Stomach (tissue), 9 donors: Measurements from ENCODE around the gene RAB3GAP2. TPM values are rescaled to one million over a fixed set of nuclear protein-coding genes. Genes with fewer than 3 reads are reported as not detected.

Source experiments
- DNase-seq, 2 donors: peaks; one replicate each; pipeline versions ENCODE4 v3.0.0 to v3.0.0-alpha.2; 2013 to 2019
- H3K27ac ChIP-seq, 5 donors: fragments of 200-600 bp in 4 of 5; sonication (generic) in 4 of 5; one replicate each; pipeline ENCODE4 v1.5.1; 2013 to 2019; ENCODE audit warnings: mild to moderate bottlenecking in 1 of 5, moderate library complexity in 1 of 5
- H3K27me3 ChIP-seq, 3 donors: fragments of 200-600 bp; sonication (generic); one replicate each; pipeline ENCODE4 v1.5.1; 2017 to 2019; ENCODE audit warnings: mixed run types in 1 of 3
- H3K36me3 ChIP-seq, 4 donors: fragments of 200-600 bp; sonication (generic); 1 replicate in 3 of 4; 2 replicates in 1 of 4; pipeline ENCODE4 v1.5.1; 2016 to 2019
- H3K4me1 ChIP-seq, 4 donors: fragments of 200-600 bp; sonication (generic); one replicate each; pipeline ENCODE4 v1.5.1; 2016 to 2019
- H3K4me3 ChIP-seq, 4 donors: fragments of 200-600 bp; sonication (generic) in 3 of 4; one replicate each; pipeline ENCODE4 v1.5.1; 2016 to 2019; ENCODE audit warnings: mild to moderate bottlenecking in 1 of 4
- H3K9me3 ChIP-seq, 4 donors: fragments of 200-600 bp; sonication (generic); one replicate each; pipeline ENCODE4 v1.5.1; 2016 to 2019
- CTCF ChIP-seq, 7 experiments: fragments of 450-650 bp in 4 of 7; fragments of 200-600 bp in 3 of 7; sonication (generic) in 3 of 7; IDR thresholded peaks; one replicate each; pipeline ENCODE4 v1.5.1; 2016 to 2019; ENCODE audit warnings: antibody characterized with exemption in 7 of 7, control low read depth in 2 of 7, mild to moderate bottlenecking in 1 of 7
- EP300 ChIP-seq: sonication (generic); formaldehyde crosslinking; IDR thresholded peaks from one replicate; pipeline ENCODE4 v1.6.1; 2017; ENCODE audit warnings: antibody characterized with exemption
- POLR2A ChIP-seq, 4 donors: fragments of 450-650 bp; IDR thresholded peaks; one replicate each; pipeline ENCODE4 v1.6.1; 2016; ENCODE audit warnings: antibody characterized with exemption in 4 of 4, control low read depth in 2 of 4, mild to moderate bottlenecking in 1 of 4, moderate library complexity in 1 of 4
- POLR2AphosphoS5 ChIP-seq, 3 donors: sonication (generic); formaldehyde crosslinking; IDR thresholded peaks; one replicate each; pipeline ENCODE4 v1.6.1; 2016; ENCODE audit warnings: antibody characterized with exemption in 3 of 3
- WGBS, 5 donors: extraction: QIAGEN DNeasy Blood & Tissue Kit in 3 of 5; methylation state at CpG; one replicate each; pipeline versions ENCODE4 v1.1.5 to v1.1.7; 2013 to 2018; 5-methylcytosine and 5-hydroxymethylcytosine counted together
- intact Hi-C: fragments of 100-400 bp; cut with DNase I; formaldehyde crosslinking; loops from one replicate; pipeline ENCODE4 v1.15.1; 2023; ENCODE audit warnings: low total_unique reads
- polyA plus RNA-seq, 3 donors: library from polyadenylated mRNA; stranded (reverse); fragments of 200-250 nt; gene quantifications; one replicate each; pipeline ENCODE4 v1.2.3, GENCODE V29; 2013
- total RNA-seq, 5 donors: library from RNA; depleted of rRNA; stranded (reverse); fragments of >200 nt; gene quantifications; one replicate each; pipeline versions ENCODE4 v1.1.0 to v1.2.3, GENCODE V29; 2014 to 2016
- donor health status: healthy with polysubstance abuse.
- donor health status: Bipolar disorder and iron deficiency.
- donor health status: healthy.

Gene RAB3GAP2
- total and polyA plus RNA-seq, 8 donors = 3.7 to 56.0 (median 14.8) TPM

GRCh38 chr1:220278991-220279390 is 6.7 kb upstream of the RAB3GAP2 start:
- 52 to 61% (median 60%) methylated on average over 3 of the region's 3 CpGs for WGBS, 5 donors
- intact Hi-C loops = no loop called here
- Histone ChIP-seq H3K27ac (no peak overlapping the region), H3K4me3 (no peak overlapping the region), H3K27me3 (peaks cover 0 to 18% (median 0%) of the 10 kb centered on the region in 3 donors), H3K4me1 (no peaks in the 10 kb centered on the region), H3K36me3 (no peaks in the 10 kb centered on the region), H3K9me3 (no peaks in the 10 kb centered on the region)
- no peak for DNase-seq
- TF ChIP-seq CTCF (IDR thresholded peaks at IDR 0.05) (no peak), POLR2AphosphoS5 (IDR thresholded peaks at IDR 0.05) (no peak), POLR2A (IDR thresholded peaks at IDR 0.05) (no peak), EP300 (no peak)

DNA sequence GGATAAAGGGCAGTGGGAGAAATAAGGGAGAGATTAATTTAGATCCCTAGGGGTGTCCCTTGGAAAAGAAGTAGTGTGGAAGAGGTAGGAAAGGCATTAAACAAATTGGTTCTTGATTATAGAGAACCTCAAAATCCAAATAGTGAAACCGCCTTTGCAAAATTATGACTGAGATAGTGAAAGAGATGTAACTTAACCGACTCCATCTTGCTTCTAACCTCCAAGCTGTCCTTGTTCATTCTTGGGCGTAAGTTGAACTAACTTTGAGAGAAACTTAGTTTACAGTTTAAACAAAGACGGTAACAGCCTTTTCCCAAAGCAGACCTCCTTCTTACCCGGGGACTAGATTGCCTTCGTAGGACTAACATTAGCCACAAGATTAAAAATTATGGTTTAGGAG is 3.2 kb upstream of the RAB3GAP2 start:
- H3K27ac ChIP-seq = no peak overlapping the region
- 87 to 96% (median 94%) methylated on average over 6 of the region's 6 CpGs for WGBS, 5 donors
- intact Hi-C loops = no loop called here
- no peak overlapping the region for H3K4me3 ChIP-seq
- H3K27me3 ChIP-seq = peaks cover 0 to 12% (median 0%) of the 10 kb centered on the region in 3 donors
- no peaks in the 10 kb centered on the region for H3K36me3 ChIP-seq
- DNase-seq = no peak
- no peaks in the 10 kb centered on the region for H3K9me3 ChIP-seq
- no peak for TF ChIP-seq CTCF (IDR thresholded peaks at IDR 0.05)
- TF ChIP-seq POLR2A (IDR thresholded peaks at IDR 0.05) = no peak
- TF ChIP-seq POLR2AphosphoS5 (IDR thresholded peaks at IDR 0.05) = no peak
- no peak for TF ChIP-seq EP300
- H3K4me1 ChIP-seq = peaks cover 4 to 18% (median 14%) of the 10 kb centered on the region in 4 donors

GRCh38 chr1:220274251-220274855 is 2.1 kb upstream of the RAB3GAP2 start:
- 69 to 92% (median 89%) methylated on average over 2 of the region's 2 CpGs for WGBS, 5 donors
- H3K36me3 ChIP-seq = peaks cover 0 to 4% (median 2%) of the 10 kb centered on the region in 4 donors
- H3K9me3 ChIP-seq = no peaks in the 10 kb centered on the region
- TF ChIP-seq POLR2A (IDR thresholded peaks at IDR 0.05) (no peak), EP300 (no peak), CTCF (IDR thresholded peaks at IDR 0.05) (no peak), POLR2AphosphoS5 (IDR thresholded peaks at IDR 0.05) (no peak)
- intact Hi-C loops = no loop called here
- DNase-seq = no peak
- H3K27me3 ChIP-seq = peaks cover 0 to 5% (median 0%) of the 10 kb centered on the region in 3 donors
- no peak overlapping the region for H3K4me3 ChIP-seq
- no peak overlapping the region for H3K27ac ChIP-seq
- peaks cover 7 to 29% (median 23%) of the 10 kb centered on the region in 4 donors for H3K4me1 ChIP-seq

DNA sequence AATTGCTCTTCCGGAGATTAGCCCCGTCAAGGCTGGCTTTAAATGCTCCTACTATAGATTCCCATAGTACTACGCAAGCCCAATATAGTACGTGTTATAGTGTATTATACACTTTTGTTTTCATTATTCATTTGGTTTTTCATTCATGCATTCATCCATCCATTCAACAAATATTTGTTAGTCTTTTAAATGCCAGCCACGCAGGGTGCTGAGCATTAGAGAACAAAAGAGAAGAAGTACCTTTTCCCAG is 513 bp upstream of the RAB3GAP2 start:
- DNase-seq = no peak
- WGBS, 5 donors = 2 to 4% (median 3%) methylated on average over 5 of the region's 5 CpGs
- Histone ChIP-seq H3K27me3 (no peaks in the 10 kb centered on the region), H3K4me1 (peaks cover 14 to 39% (median 28%) of the 10 kb centered on the region in 4 donors), H3K9me3 (no peaks in the 10 kb centered on the region), H3K36me3 (peaks cover 0 to 17% (median 8%) of the 10 kb centered on the region in 4 donors), H3K27ac (peak overlapping the region; percentile 81 to 92 (median 90)), H3K4me3 (peak overlapping the region; percentile 80 to 85 (median 84))
- intact Hi-C loops = no loop called here
- TF ChIP-seq CTCF (IDR thresholded peaks at IDR 0.05) (no peak), EP300 (no peak)
